CD14-positive monocyte (primary cell): ENCODE measurements around the gene EVC. TPM values are rescaled to one million over a fixed set of nuclear protein-coding genes. Genes with fewer than 3 reads are reported as not detected.

Source experiments
- DNase-seq, 3 donors: peaks; one replicate each; pipeline ENCODE4 v3.0.0-alpha.2; 2011 to 2022
- H2AFZ ChIP-seq: 2 replicates; pipeline ENCODE4 v1.6.0; 2012; ENCODE audit warnings: mild to moderate bottlenecking, low read depth, low read length, inconsistent platforms; ENCODE audit not compliant: insufficient read depth, poor library complexity, severe bottlenecking
- H3K27ac ChIP-seq, 2 donors: 1 replicate in 1 of 2; 2 replicates in 1 of 2; pipeline ENCODE4 v1.5.1; 2012 to 2013; ENCODE audit warnings: low read length in 2 of 2, control low read depth in 1 of 2, inconsistent platforms in 1 of 2, low read depth in 1 of 2, mild to moderate bottlenecking in 1 of 2
- H3K27me3 ChIP-seq, 2 donors: one replicate each; pipeline versions ENCODE4 v1.6.0 to v1.6.1; 2011 to 2013; ENCODE audit warnings: low read length in 2 of 2; ENCODE audit not compliant: control insufficient read depth in 2 of 2, insufficient read depth in 2 of 2
- H3K36me3 ChIP-seq, 2 donors: replicated peaks in 1 of 2; 1 replicate in 1 of 2; 2 replicates in 1 of 2; pipeline versions ENCODE4 v1.5.1 to v1.6.1; 2012 to 2013; ENCODE audit warnings: low read length in 2 of 2, control low read depth in 1 of 2, inconsistent platforms in 1 of 2, mild to moderate bottlenecking in 1 of 2; ENCODE audit not compliant: insufficient read depth in 2 of 2, control insufficient read depth in 1 of 2
- H3K4me1 ChIP-seq, 2 donors: 1 replicate in 1 of 2; 2 replicates in 1 of 2; pipeline versions ENCODE4 v1.5.1 to v1.6.1; 2012 to 2013; ENCODE audit warnings: low read length in 2 of 2, control low read depth in 1 of 2, inconsistent platforms in 1 of 2, mild to moderate bottlenecking in 1 of 2, moderate library complexity in 1 of 2; ENCODE audit not compliant: insufficient read depth in 2 of 2, control insufficient read depth in 1 of 2
- H3K4me2 ChIP-seq: replicated peaks from 2 replicates; pipeline ENCODE3; 2012; ENCODE audit warnings: low read length, moderate library complexity, mild to moderate bottlenecking; ENCODE audit not compliant: poor library complexity, severe bottlenecking; ENCODE audit errors: extremely low read depth
- H3K4me3 ChIP-seq, 3 experiments: fragments of 200-600 bp in 1 of 3; sonication (generic) in 1 of 3; replicated peaks in 1 of 3; 1 replicate in 2 of 3; 2 replicates in 1 of 3; pipeline ENCODE4 v1.5.1; 2011 to 2013; ENCODE audit warnings: low read length in 3 of 3, mild to moderate bottlenecking in 3 of 3, control low read depth in 2 of 3, low read depth in 2 of 3, inconsistent platforms in 1 of 3, moderate library complexity in 1 of 3
- H3K79me2 ChIP-seq: 2 replicates; pipeline ENCODE4 v1.6.0; 2012; ENCODE audit warnings: mild to moderate bottlenecking, control low read depth, inconsistent platforms, low read length, moderate library complexity; ENCODE audit not compliant: insufficient read depth
- H3K9ac ChIP-seq: 2 replicates; pipeline ENCODE4 v1.6.0; 2017; ENCODE audit warnings: low read length, mild to moderate bottlenecking; ENCODE audit not compliant: insufficient read depth, poor library complexity, severe bottlenecking
- H3K9me3 ChIP-seq, 2 donors: replicated peaks in 1 of 2; 1 replicate in 1 of 2; 2 replicates in 1 of 2; pipeline versions ENCODE4 v1.5.1 to v1.6.1; 2012 to 2013; ENCODE audit warnings: low read length in 2 of 2, control low read depth in 1 of 2; ENCODE audit not compliant: control insufficient read depth in 1 of 2, insufficient read depth in 1 of 2
- H4K20me1 ChIP-seq: 2 replicates; pipeline ENCODE4 v1.6.0; 2012; ENCODE audit warnings: mild to moderate bottlenecking, low read length, control low read depth, moderate library complexity; ENCODE audit not compliant: insufficient read depth
- H3K27ac Mint-ChIP-seq, 7 donors: one replicate each; pipeline ENCODE4 v1.8.0; 2020; ENCODE audit warnings: mild to moderate bottlenecking in 7 of 7, mixed read lengths in 7 of 7, moderate library complexity in 6 of 7, inconsistent platforms in 2 of 7
- H3K27me3 Mint-ChIP-seq, 3 donors: one replicate each; pipeline ENCODE4 v1.8.0; 2021 to 2022; ENCODE audit warnings: low read depth in 3 of 3, mild to moderate bottlenecking in 3 of 3, mixed read lengths in 3 of 3, moderate library complexity in 3 of 3, inconsistent platforms in 1 of 3
- H3K36me3 Mint-ChIP-seq, 2 donors: one replicate each; pipeline ENCODE4 v1.8.0; 2020; ENCODE audit warnings: mixed read lengths in 2 of 2, inconsistent platforms in 1 of 2, mild to moderate bottlenecking in 1 of 2
- H3K4me1 Mint-ChIP-seq: one replicate; pipeline ENCODE4 v1.8.0; 2020; ENCODE audit warnings: mild to moderate bottlenecking, mixed read lengths
- H3K4me3 Mint-ChIP-seq, 2 donors: one replicate each; pipeline ENCODE4 v1.8.0; 2020; ENCODE audit warnings: mild to moderate bottlenecking in 2 of 2, mixed read lengths in 2 of 2, moderate library complexity in 1 of 2
- H3K9me3 Mint-ChIP-seq, 7 donors: one replicate each; pipeline ENCODE4 v1.8.0; 2020 to 2022; ENCODE audit warnings: mixed read lengths in 7 of 7, mild to moderate bottlenecking in 6 of 7, moderate library complexity in 6 of 7, inconsistent platforms in 2 of 7
- CTCF ChIP-seq: fragments of 200-600 bp; IDR thresholded peaks from one replicate; pipeline ENCODE4 v1.8.0; 2022; ENCODE audit warnings: antibody characterized with exemption, mild to moderate bottlenecking
- WGBS: methylation state at CpG from one replicate; pipeline ENCODE4 v1.1.5; 2013; ENCODE audit warnings: missing lambda C conversion rate; ENCODE audit not compliant: insufficient coverage; 5-methylcytosine and 5-hydroxymethylcytosine counted together
- intact Hi-C, 2 donors: fragments of 100-400 bp; cut with micrococcal nuclease; formaldehyde crosslinking; loops; one replicate each; pipeline versions ENCODE4 v1.15.0 to v1.15.1; 2023
- polyA plus RNA-seq, 3 donors: library from polyadenylated mRNA; depleted of rRNA in 1 of 3; unstranded in 2 of 3; stranded (reverse) in 1 of 3; fragments of 300-500 nt in 2 of 3; fragments of >200 nt in 1 of 3; fragmentation: Illumina TruSeq in 2 of 3; gene quantifications; 1 replicate in 2 of 3; 2 replicates in 1 of 3; pipeline ENCODE4 v1.2.3, GENCODE V29; 2012 to 2021

EVC gene
- polyA plus RNA-seq, 3 donors, result 0.36 TPM; not detected in 2

GRCh38 chr4:5824635-5825034 is 113.6 kb downstream of the EVC start:
- Mint-ChIP-seq H3K4me3 (no peak overlapping the region), H3K9me3 (peaks cover 0 to 3% (median 0%) of the 10 kb centered on the region in 7 donors), H3K27ac (no peak overlapping the region), H3K27me3 (peaks cover 24 to 46% (median 31%) of the 10 kb centered on the region in 3 donors), H3K4me1 (peaks cover 18% of the 10 kb centered on the region), H3K36me3 (no peaks in the 10 kb centered on the region)
- Histone ChIP-seq H3K36me3 (no peaks in the 10 kb centered on the region), H3K4me1 (peaks cover 7 to 16% of the 10 kb centered on the region in 2 donors), H2AFZ (no peak overlapping the region), H3K4me3 (no peak overlapping the region), H3K27me3 (peaks cover 0 to 3% of the 10 kb centered on the region in 2 donors), H3K9ac (no peak overlapping the region), H3K79me2 (no peaks in the 10 kb centered on the region), H3K4me2 (no peak overlapping the region), H3K27ac (no peak overlapping the region), H3K9me3 (no peaks in the 10 kb centered on the region), H4K20me1 (no peaks in the 10 kb centered on the region)
- DNase-seq, result no peak
- 69% methylated on average over 5 of the region's 6 CpGs for WGBS
- TF ChIP-seq CTCF, result peak; percentile 24
- intact Hi-C loops, result no loop called here

- Histone ChIP-seq H3K4me1 (peaks cover 7 to 16% of the 10 kb centered on the region in 2 donors), H3K4me3 (no peak overlapping the region), H3K27ac (no peak overlapping the region), H3K79me2 (no peaks in the 10 kb centered on the region), H3K9ac (no peak overlapping the region), H4K20me1 (no peaks in the 10 kb centered on the region), H3K36me3 (no peaks in the 10 kb centered on the region), H3K4me2 (no peak overlapping the region), H2AFZ (no peak overlapping the region), H3K9me3 (no peaks in the 10 kb centered on the region), H3K27me3 (peaks cover 0 to 8% of the 10 kb centered on the region in 2 donors)
- peak overlapping the region in 1 of 7 donors; percentile 18 for H3K27ac Mint-ChIP-seq
- no peaks in the 10 kb centered on the region for H3K36me3 Mint-ChIP-seq
- intact Hi-C loops, result no loop called here
- H3K9me3 Mint-ChIP-seq, result peaks cover 0 to 3% (median 0%) of the 10 kb centered on the region in 7 donors
- WGBS, result 96% methylated on average over 15 of the region's 19 CpGs
- peak overlapping the region in 1 of 2 donors; percentile 22 for H3K4me3 Mint-ChIP-seq
- no peak for TF ChIP-seq CTCF
- peaks cover 23 to 48% (median 36%) of the 10 kb centered on the region in 3 donors for H3K27me3 Mint-ChIP-seq
- DNase-seq, result no peak
- H3K4me1 Mint-ChIP-seq, result peaks cover 18% of the 10 kb centered on the region
Measured at GRCh38 chr4:5825321-5826041, 114.5 kb downstream of the EVC start.
